HEK293 (cell line): Measurements from ENCODE around the gene USP24.

ENCODE experiments used
- ELK4 ChIP-seq: IDR thresholded peaks from 2 replicates; pipeline ENCODE4 v1.6.1; 2011; ENCODE audit warnings: mild to moderate bottlenecking, low read depth, low read length, borderline replicate concordance
- GLIS1 ChIP-seq: fragments of 450-650 bp; formaldehyde crosslinking; IDR thresholded peaks from 2 replicates; pipeline ENCODE4 v1.5.1; 2016; ENCODE audit warnings: missing biosample characterization, missing genetic modification characterization
- OSR2 ChIP-seq: fragments of 450-650 bp; formaldehyde crosslinking; IDR thresholded peaks from 2 replicates; pipeline ENCODE4 v1.5.1; 2016; ENCODE audit warnings: missing biosample characterization, missing genetic modification characterization
- ZNF157 ChIP-seq: fragments of 450-650 bp; formaldehyde crosslinking; IDR thresholded peaks from 2 replicates; pipeline ENCODE4 v1.5.1; 2016; ENCODE audit warnings: missing biosample characterization, missing genetic modification characterization
- ZNF561 ChIP-seq: fragments of 450-650 bp; IDR thresholded peaks from 2 replicates; pipeline ENCODE4 v1.5.1; 2018; ENCODE audit warnings: missing biosample characterization, missing genetic modification characterization, borderline replicate concordance
- ZNF768 ChIP-seq: fragments of 450-650 bp; formaldehyde crosslinking; IDR thresholded peaks from 2 replicates; pipeline ENCODE4 v1.5.1; 2018; ENCODE audit warnings: missing biosample characterization, mild to moderate bottlenecking, missing genetic modification characterization
- ZNF791 ChIP-seq: fragments of 450-650 bp; formaldehyde crosslinking; IDR thresholded peaks from 2 replicates; pipeline ENCODE4 v1.5.1; 2016; ENCODE audit warnings: missing biosample characterization, missing genetic modification characterization
- ZNF792 ChIP-seq: fragments of 450-650 bp; formaldehyde crosslinking; IDR thresholded peaks from 2 replicates; pipeline ENCODE4 v1.5.1; 2016; ENCODE audit warnings: missing biosample characterization, missing genetic modification characterization
- TF ChIP-seq, protein P1 (sequence below): fragments of 450-650 bp; formaldehyde crosslinking; IDR thresholded peaks from 2 replicates; pipeline ENCODE4 v1.5.1; 2016; ENCODE audit warnings: missing biosample characterization, missing genetic modification characterization
- TF ChIP-seq, protein P2 (sequence below): fragments of 450-650 bp; formaldehyde crosslinking; IDR thresholded peaks from 2 replicates; pipeline ENCODE4 v1.5.1; 2016; ENCODE audit warnings: missing biosample characterization, missing genetic modification characterization
- TF ChIP-seq, protein P3 (sequence below): fragments of 450-650 bp; formaldehyde crosslinking; IDR thresholded peaks from 2 replicates; pipeline ENCODE4 v1.5.1; 2016; ENCODE audit warnings: missing biosample characterization, missing genetic modification characterization, low read depth

GRCh38 chr1:55064071-55064581 is 151.0 kb downstream of the USP24 start:
- TF ChIP-seq, protein P1, sequence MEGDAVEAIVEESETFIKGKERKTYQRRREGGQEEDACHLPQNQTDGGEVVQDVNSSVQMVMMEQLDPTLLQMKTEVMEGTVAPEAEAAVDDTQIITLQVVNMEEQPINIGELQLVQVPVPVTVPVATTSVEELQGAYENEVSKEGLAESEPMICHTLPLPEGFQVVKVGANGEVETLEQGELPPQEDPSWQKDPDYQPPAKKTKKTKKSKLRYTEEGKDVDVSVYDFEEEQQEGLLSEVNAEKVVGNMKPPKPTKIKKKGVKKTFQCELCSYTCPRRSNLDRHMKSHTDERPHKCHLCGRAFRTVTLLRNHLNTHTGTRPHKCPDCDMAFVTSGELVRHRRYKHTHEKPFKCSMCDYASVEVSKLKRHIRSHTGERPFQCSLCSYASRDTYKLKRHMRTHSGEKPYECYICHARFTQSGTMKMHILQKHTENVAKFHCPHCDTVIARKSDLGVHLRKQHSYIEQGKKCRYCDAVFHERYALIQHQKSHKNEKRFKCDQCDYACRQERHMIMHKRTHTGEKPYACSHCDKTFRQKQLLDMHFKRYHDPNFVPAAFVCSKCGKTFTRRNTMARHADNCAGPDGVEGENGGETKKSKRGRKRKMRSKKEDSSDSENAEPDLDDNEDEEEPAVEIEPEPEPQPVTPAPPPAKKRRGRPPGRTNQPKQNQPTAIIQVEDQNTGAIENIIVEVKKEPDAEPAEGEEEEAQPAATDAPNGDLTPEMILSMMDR = peak; percentile 56
- TF ChIP-seq, protein P2, sequence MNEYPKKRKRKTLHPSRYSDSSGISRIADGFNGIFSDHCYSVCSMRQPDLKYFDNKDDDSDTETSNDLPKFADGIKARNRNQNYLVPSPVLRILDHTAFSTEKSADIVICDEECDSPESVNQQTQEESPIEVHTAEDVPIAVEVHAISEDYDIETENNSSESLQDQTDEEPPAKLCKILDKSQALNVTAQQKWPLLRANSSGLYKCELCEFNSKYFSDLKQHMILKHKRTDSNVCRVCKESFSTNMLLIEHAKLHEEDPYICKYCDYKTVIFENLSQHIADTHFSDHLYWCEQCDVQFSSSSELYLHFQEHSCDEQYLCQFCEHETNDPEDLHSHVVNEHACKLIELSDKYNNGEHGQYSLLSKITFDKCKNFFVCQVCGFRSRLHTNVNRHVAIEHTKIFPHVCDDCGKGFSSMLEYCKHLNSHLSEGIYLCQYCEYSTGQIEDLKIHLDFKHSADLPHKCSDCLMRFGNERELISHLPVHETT (tag by site-specific recombination) = no peak
- TF ChIP-seq ZNF792 = no peak
- TF ChIP-seq ZNF791 = no peak
- no peak for TF ChIP-seq ELK4
- TF ChIP-seq, protein P3, sequence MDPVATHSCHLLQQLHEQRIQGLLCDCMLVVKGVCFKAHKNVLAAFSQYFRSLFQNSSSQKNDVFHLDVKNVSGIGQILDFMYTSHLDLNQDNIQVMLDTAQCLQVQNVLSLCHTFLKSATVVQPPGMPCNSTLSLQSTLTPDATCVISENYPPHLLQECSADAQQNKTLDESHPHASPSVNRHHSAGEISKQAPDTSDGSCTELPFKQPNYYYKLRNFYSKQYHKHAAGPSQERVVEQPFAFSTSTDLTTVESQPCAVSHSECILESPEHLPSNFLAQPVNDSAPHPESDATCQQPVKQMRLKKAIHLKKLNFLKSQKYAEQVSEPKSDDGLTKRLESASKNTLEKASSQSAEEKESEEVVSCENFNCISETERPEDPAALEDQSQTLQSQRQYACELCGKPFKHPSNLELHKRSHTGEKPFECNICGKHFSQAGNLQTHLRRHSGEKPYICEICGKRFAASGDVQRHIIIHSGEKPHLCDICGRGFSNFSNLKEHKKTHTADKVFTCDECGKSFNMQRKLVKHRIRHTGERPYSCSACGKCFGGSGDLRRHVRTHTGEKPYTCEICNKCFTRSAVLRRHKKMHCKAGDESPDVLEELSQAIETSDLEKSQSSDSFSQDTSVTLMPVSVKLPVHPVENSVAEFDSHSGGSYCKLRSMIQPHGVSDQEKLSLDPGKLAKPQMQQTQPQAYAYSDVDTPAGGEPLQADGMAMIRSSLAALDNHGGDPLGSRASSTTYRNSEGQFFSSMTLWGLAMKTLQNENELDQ (tag by site-specific recombination) = no peak
- no peak for TF ChIP-seq ZNF157
- TF ChIP-seq GLIS1 (tag by site-specific recombination) = no peak
- peak; percentile 47; the same call in 1 of the 2 replicates for TF ChIP-seq ZNF768
- no peak for TF ChIP-seq OSR2 (tag by site-specific recombination)
- TF ChIP-seq ZNF561 = no peak
